Measurements from ENCODE around the gene PARD6G.

DNA sequence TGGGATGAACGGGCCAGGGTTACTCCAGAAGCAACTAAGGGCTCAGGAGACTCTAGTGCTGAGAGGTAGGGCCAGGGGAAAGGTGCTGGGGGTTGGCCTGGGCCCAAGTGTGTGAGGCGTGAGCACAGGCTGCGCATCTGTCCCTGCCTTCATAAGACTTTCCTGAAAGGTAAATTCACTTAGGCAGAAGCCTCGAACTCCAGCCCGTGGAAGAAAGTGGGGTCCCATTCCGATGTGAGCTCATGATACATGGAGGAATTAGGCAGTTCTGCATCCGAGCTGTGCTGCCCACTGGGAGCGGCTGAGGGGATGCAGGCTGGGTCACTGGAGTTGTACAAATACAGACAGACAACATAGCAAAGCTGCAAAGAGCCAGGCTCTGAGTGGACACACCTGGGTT, 16.2 kb downstream of the PARD6G start:
- TF ChIP-seq, protein P1, sequence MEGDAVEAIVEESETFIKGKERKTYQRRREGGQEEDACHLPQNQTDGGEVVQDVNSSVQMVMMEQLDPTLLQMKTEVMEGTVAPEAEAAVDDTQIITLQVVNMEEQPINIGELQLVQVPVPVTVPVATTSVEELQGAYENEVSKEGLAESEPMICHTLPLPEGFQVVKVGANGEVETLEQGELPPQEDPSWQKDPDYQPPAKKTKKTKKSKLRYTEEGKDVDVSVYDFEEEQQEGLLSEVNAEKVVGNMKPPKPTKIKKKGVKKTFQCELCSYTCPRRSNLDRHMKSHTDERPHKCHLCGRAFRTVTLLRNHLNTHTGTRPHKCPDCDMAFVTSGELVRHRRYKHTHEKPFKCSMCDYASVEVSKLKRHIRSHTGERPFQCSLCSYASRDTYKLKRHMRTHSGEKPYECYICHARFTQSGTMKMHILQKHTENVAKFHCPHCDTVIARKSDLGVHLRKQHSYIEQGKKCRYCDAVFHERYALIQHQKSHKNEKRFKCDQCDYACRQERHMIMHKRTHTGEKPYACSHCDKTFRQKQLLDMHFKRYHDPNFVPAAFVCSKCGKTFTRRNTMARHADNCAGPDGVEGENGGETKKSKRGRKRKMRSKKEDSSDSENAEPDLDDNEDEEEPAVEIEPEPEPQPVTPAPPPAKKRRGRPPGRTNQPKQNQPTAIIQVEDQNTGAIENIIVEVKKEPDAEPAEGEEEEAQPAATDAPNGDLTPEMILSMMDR (IDR thresholded peaks at IDR 0.05; ENCODE audit: low read depth, low read length, poor library complexity, severe bottlenecking) = no peak
- TF ChIP-seq EZH2phosphoT487 (IDR thresholded peaks at IDR 0.05; ENCODE audit: borderline replicate concordance, low read length) = no peak
